NCI-H2081 (cell line): ENCODE data around the gene SMCO1.
"Not testable (repeated sequence)": the region's sequence is repeated elsewhere in the genome, so short reads cannot be mapped to it uniquely, and the experiment has no call there.

Experiments
- DNase-seq, 2 experiments: peaks; one replicate each; lab custom pipeline; 2025; lab: John Stamatoyannopoulos, UW

Gene SMCO1

DNA sequence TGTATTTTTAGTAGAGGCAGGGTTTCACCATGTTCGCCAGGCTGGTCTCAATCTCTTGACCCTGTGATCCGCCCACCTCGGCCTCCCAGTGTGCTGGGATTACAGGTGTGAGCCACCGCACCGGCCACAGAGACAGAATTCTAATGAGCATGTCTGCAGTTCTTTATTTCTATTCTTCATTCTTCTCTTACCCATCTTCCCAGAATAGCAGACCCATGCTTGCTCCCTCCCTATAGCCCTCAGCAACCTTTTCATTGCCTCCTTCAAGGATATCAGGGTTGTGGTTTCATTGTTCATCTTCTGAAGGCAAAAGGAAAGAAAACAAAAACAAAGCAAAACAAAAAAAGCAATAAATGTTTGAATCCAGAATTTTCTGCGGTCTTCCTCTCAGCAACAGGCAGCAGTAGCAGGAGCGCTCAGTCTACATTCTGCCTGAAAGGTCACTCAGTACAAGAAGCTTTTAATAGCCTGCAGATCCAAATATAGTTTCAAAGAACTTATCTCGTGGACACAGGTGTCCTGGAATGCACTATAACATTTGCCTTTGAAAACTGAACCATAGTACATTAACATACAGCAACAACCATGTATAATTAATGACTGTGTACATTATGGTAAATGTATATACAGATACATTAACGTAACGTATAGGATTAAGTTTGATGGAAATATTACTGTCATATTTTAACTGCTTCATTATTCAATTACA, at the start of gene SMCO1:
Gene SMCO1 (minus strand): TSS at position 434 of the 709 bp plus-strand sequence. CDS start 137 bp downstream, at position 297.
- DNase-seq: no peak

DNA sequence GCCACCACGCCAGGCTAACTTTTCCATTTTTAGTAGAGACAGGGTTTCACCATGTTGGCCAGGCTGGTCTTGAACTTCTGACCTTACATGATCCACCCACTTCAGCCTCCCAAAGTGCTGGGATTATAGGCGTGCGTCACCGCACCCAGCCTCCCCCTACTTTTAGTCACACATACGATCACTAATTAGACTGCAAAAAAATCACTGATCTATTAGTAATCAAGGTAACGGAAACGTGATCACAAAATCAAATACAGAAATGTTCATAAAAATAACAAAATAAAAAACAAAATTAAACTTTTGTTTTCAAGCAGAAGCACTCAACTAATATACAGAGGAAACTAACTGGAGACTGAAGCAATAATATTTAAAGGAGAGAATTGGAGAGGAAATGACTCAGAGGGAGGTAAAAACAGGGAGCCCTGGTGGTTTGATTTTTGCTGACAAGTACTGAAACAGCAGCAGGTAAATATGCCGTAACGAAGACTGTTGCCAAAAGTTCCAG, 48.6 kb upstream of the SMCO1 start:
- DNase-seq: no peak

DNA sequence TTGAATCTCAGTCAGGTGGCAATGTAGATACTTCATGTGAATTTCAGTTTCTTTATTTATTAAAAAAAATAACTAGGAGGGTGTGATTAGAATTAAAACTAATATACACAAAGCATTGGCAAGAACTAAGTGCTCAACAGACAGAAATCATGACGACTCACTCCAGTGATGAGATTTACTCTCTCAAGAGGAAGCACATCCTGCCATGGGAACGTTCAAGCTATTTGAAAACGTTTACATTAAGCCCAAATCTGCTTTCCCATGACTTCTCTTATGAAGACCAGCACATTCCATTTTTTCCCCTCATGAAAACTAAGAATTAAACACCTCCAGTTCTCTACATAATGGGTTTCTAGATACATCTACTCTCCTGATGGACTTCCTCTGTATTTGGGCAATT, 44.7 kb upstream of the SMCO1 start:
- DNase-seq: no peak

DNA sequence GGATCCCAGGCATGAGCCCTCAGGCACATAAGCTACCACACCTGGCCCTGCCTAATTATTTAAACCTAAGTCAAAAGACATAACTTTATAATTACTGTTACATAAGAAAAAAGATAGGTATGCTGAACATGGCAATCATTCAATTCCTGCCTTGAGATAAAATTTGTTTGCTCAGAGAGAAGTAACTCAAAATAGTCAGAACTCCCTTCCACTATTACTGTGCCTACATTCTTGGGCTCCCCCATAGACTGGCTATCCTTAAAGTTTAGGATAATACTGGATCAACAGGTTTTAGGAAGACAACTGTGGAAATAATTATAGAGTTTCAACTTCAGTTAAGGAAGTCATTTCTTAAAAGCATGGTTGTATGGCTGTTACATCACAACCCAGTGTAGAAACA, 43.3 kb upstream of the SMCO1 start:
- no peak for DNase-seq

- no peak for DNase-seq
These were observed 42.1 kb upstream of the SMCO1 start for GRCh38 chr3:196557236-196557635.

- no peak for DNase-seq
These were observed 40.1 kb upstream of the SMCO1 start for GRCh38 chr3:196555295-196555694.

- DNase-seq: no peak
These were observed 39.1 kb upstream of the SMCO1 start for GRCh38 chr3:196554205-196554604.

DNA sequence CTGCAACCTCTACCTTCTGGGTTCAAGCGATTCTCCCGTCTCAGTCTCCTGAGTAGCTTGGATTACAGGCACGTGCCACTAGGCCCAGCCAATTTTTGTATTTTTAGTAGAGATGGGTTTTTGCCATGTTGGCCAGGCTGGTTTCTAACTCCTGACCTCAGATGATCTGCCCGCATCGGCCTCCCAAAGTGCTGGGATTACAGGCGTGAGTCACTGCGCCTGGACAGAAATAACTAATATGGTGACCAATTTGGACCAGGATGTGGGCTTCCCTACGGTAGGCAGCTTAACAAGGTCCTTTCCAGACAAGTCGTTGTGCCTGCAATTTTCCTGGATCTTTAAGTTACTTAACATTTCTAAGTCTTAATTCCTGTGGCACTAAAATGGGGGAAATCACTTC, 38.4 kb upstream of the SMCO1 start:
- DNase-seq: no peak

GRCh38 chr3:196552253-196552652, 37.1 kb upstream of the SMCO1 start:
- DNase-seq: no peak

GRCh38 chr3:196550172-196550571, 35.0 kb upstream of the SMCO1 start:
- DNase-seq: not testable (repeated sequence)

DNA sequence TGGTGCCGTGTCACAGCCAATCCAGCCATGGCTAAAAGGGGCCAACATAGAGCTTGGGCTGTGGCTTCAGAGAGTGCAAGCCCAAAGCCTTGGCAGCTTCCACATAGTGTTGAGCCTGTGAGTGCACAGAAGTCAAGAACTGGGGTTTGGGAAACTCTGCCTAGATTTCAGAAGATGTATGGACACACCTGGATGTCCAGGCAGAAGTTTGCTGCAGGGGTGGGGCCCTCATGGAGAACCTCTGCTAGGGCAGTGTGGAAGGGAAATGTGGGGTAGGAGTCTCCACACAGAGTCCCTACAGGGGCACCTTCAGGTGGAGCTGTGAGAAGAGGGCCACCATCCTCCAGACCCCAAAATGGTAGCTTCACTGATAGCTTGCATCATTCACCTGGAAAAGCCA, 34.2 kb upstream of the SMCO1 start:
- not testable (repeated sequence) for DNase-seq

DNA sequence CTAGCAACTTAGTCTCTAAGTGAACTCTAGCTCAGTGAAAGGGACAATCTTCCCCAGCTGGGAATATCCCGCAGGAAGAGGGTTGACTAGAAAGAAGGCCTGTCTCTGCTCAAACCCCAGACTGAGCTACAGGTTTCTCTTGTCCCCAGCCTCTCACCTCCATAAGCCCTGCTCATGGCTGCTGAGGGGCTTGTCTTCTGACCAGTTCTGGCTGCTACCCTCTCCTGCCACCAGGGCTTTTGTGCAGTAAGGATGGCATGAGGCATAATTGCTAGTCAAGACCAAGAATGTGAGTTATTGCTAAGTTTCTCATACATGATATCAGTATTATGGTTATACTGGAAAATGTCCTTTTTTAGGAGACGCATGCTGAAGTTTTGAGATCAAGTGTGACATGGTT, 31.9 kb upstream of the SMCO1 start:
- no peak for DNase-seq

GRCh38 chr3:196546537-196546936, 31.4 kb upstream of the SMCO1 start:
- no peak for DNase-seq

- no peak for DNase-seq
These were observed 29.4 kb upstream of the SMCO1 start for GRCh38 chr3:196544491-196544992.

- no peak for DNase-seq
These were observed 26.7 kb upstream of the SMCO1 start for GRCh38 chr3:196541684-196542445.

DNA sequence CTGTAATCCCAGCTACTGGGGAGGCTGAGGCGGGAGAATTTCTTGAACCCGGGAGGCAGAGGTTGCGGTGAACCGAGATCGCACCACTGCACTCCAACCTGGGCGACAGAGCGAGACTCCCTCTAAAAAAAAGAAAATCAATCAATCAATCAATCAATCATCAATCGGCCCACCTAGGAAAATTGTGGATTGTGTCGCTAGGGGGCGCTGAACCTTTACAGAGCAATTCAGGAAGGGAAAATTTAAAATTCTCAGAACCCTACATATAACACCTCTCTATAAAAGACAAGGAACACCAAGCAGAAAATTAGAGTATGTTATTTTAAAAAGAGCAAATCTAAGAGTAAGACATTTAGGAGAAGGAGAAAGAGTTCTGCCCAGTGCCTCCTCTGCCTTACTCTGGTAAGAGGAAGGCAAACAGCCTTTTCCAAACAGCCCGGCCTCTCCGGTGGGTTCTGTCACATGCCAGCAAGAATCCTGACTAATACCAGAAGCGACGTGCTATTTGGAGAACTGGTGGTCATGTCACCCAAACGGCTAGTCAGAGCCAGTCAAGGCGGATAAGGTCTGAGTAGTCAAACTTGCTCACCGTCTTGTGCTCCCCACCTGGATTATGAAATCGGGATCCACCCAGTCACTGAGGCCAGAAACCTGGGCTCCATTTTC, 22.3 kb upstream of the SMCO1 start:
- no peak for DNase-seq

GRCh38 chr3:196533260-196533681, 18.1 kb upstream of the SMCO1 start:
- no peak for DNase-seq

- DNase-seq: no peak
These were observed 16.3 kb upstream of the SMCO1 start for GRCh38 chr3:196531418-196531817.

DNA sequence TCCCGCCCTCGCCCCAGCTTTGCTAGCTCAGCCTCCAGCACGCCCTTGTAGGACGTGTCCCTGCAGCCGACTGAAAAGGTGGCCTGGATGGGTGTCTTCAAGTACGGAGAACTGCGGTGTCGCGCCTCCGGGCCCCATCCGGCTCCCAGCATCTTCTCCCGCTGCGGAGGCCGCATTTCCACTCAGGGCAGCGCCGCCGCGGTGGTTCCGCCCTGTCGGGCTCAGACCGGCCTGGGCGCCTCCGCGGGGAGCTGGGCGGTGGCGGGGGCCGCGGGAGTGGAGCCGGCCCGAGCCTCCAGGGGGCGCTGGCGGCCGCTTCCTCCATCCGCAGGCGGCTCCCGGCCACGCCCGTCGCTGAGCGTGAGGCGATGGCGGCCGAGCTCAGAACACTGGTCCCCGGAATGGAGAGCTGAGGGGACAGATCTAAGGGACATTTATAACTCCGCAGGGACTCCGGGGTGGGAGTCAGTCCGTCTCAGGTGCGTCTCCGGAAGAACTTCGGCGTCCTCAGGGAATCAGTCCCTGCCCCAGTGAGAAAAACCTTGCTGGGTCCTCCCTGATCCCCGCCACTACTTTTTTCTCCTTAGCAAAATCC, 13.6 kb upstream of the SMCO1 start:
- peak; percentile 62 to 65 for DNase-seq

GRCh38 chr3:196525141-196525540, 10.0 kb upstream of the SMCO1 start:
- DNase-seq: no peak

DNA sequence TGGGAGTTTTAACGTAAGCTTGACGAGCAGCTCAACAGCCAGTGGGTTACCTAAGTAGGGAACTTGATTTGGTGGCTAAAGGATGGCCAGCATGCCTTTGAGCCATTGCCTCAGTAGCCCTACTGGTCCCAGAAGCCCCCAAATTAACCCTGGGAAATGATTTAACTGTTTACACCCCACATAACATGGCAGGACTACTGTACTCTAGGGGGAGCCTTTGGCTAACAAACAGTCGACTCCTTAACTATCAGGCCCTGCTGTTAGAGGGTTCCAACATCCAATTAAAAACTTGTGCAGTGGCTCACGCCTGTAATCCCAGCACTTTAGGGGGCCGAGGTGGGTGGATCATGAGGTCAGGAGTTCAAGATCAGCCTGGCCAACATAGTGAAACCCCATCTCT, 9.4 kb upstream of the SMCO1 start:
- DNase-seq: no peak

GRCh38 chr3:196523841-196524240, 8.7 kb upstream of the SMCO1 start:
- DNase-seq: no peak
